Thymus (tissue), 11 donors: ENCODE measurements around the gene ATPAF1. TPM values are rescaled to one million over a fixed set of nuclear protein-coding genes. Genes with fewer than 3 reads are reported as not detected.

Source experiments
- DNase-seq, 9 donors: peaks; one replicate each; pipeline ENCODE4 v3.0.0-alpha.2; 2013; ENCODE audit warnings: low spot score in 9 of 9, low read depth in 6 of 9, missing footprints in 1 of 9
- H3K27ac ChIP-seq, 2 donors: one replicate each; pipeline ENCODE4 v1.5.1; 2013; ENCODE audit warnings: control low read depth in 1 of 2, low read depth in 1 of 2, low read length in 1 of 2, mild to moderate bottlenecking in 1 of 2, moderate library complexity in 1 of 2
- H3K27me3 ChIP-seq, 2 donors: one replicate each; pipeline ENCODE4 v1.5.1; 2013; ENCODE audit warnings: low read length in 1 of 2; ENCODE audit not compliant: control insufficient read depth in 2 of 2, insufficient read depth in 1 of 2
- H3K36me3 ChIP-seq, 2 donors: one replicate each; pipeline ENCODE4 v1.5.1; 2013; ENCODE audit warnings: low read length in 1 of 2, mild to moderate bottlenecking in 1 of 2, moderate library complexity in 1 of 2; ENCODE audit not compliant: control insufficient read depth in 2 of 2, insufficient read depth in 2 of 2
- H3K4me1 ChIP-seq, 2 donors: one replicate each; pipeline ENCODE4 v1.5.1; 2013; ENCODE audit warnings: low read length in 2 of 2; ENCODE audit not compliant: control insufficient read depth in 2 of 2, insufficient read depth in 2 of 2
- H3K4me3 ChIP-seq, 2 donors: one replicate each; pipeline ENCODE4 v1.5.1; 2013; ENCODE audit warnings: low read length in 2 of 2, control low read depth in 1 of 2, mild to moderate bottlenecking in 1 of 2
- H3K9me3 ChIP-seq, 2 donors: one replicate each; pipeline ENCODE4 v1.5.1; 2013; ENCODE audit warnings: low read length in 1 of 2, mild to moderate bottlenecking in 1 of 2; ENCODE audit not compliant: control insufficient read depth in 2 of 2, insufficient read depth in 1 of 2
- WGBS: extraction: QIAGEN DNeasy Blood & Tissue Kit; methylation state at CpG from one replicate; pipeline ENCODE4 v1.1.7; 2013; 5-methylcytosine and 5-hydroxymethylcytosine counted together
- polyA plus RNA-seq: library from polyadenylated mRNA; stranded (reverse); fragments of 200-250 nt; gene quantifications from one replicate; pipeline ENCODE4 v1.2.3, GENCODE V29; 2013
- total RNA-seq: library from RNA; stranded (reverse); fragments of 120-200 nt; gene quantifications from one replicate; pipeline ENCODE4 v1.2.4, GENCODE V29; 2013
- donor health status: healthy.

ATPAF1 gene
- total and polyA plus RNA-seq, 2 donors: 34.6 to 53.4 TPM

DNA sequence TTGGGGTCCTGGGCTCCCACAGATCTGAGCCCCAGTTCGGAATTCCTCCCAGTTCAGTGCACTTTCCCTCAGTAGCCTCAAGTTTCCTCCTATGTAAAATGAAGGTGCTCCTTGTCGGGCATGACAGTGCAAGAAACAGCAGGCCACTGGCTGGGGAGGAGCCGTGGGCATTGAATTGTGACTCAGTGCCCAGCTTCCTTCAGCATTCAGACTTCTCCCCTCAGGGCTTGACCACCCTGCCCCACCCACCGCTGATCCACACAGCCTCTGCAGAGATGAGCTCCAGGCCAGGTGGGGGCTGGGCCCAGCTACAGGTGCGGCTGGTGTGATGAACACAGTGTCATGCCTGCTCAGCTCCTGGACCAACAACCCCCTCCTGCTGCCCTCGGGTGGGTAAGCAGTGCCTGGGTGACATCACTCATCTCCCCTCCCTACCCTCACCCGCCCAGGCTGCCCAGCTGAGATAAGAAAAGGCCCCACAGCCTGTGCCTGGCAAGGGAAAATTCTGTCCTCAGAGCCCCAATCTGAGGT, 56.4 kb downstream of the ATPAF1 start:
- 92% methylated on average over 7 of the region's 7 CpGs for WGBS
- no peaks in the 10 kb centered on the region for H3K27me3 ChIP-seq
- H3K9me3 ChIP-seq: no peaks in the 10 kb centered on the region
- H3K27ac ChIP-seq: no peak overlapping the region
- H3K36me3 ChIP-seq: peaks cover 12 to 26% of the 10 kb centered on the region in 2 donors
- no peak overlapping the region for H3K4me3 ChIP-seq
- H3K4me1 ChIP-seq: peaks cover 36 to 48% of the 10 kb centered on the region in 2 donors
- DNase-seq: no peak

DNA sequence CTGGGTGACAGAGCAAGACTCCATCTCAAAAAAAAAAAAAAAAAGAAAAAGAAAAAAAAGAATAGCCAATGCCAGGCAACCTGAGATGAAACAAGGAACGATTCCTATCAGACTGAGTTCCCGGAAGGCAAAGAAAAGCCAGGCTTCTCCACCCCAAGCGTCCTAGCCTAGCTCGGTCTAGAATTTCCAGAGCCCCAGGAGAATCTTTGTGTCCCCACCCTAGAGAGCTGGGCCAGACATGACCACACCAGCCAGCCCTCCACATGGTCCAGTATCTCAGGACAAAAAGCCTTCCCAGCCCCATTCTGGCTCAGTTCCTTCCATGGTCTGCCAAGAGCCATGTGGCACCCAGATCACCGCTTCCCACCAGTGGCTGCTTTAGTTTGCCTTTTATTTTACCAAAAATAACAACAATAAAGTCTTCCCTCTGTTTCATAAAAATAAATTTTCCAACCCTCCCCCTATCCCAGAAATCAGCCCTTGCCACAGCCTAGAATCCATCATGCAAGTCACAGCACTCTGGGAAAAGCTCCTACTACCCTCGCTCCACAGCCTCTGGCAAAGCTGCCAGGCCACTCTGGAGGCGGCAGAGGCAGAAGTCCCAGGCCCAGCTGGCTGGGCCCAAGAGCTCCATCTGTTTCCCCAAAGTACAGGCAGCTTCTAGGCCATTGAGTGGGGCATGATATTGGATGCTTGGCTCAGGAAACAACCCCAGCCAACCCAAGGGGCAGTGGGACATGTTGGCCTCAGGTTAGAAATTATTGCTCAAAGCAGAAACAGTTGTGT, 60.6 kb downstream of the ATPAF1 start:
- Histone ChIP-seq H3K27me3 (no peaks in the 10 kb centered on the region), H3K4me1 (peaks cover 22 to 43% of the 10 kb centered on the region in 2 donors), H3K36me3 (peaks cover 12 to 26% of the 10 kb centered on the region in 2 donors), H3K27ac (no peak overlapping the region), H3K4me3 (no peak overlapping the region), H3K9me3 (no peaks in the 10 kb centered on the region)
- 98% methylated on average over 7 of the region's 7 CpGs for WGBS
- DNase-seq: no peak

DNA sequence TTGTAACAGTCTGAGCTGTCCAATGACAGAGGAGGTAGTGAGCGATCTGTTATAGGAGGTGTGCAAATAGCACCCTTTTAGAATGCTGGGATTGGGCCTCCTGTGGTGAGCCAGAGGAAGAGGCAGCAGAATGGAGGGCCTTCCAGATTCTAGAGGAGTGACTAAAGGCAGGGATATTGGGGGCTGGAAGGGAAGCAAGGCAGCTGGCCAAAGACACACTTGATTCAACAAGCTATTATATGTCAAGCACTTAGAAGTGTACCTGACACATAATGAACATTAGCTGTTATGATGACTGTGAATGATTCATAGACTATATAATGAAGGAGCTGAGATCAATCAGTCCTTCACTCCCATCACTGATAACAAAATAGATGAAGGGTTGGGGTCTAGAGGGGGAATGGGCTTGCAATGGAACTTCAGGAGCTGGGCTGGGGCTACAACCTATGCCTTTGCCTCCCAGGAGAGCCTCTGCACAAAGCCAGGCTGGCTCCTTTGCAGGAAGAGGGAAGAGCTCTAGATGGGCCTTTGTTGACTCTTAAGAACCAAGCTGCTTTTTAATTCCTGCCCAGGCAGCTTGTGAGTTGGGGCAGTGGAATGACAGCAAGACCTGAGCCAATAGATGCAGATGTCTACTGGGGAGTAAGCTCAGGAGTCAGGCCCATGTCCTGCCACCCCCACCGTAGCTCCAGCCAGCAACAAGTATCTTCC, 61.8 kb downstream of the ATPAF1 start:
- 93% methylated on average over 2 of the region's 2 CpGs for whole genome bisulfite sequencing
- DNase-seq: no peak
- H3K4me3 ChIP-seq: no peak overlapping the region
- H3K36me3 ChIP-seq: peaks cover 12 to 20% of the 10 kb centered on the region in 2 donors
- no peak overlapping the region for H3K27ac ChIP-seq
- H3K4me1 ChIP-seq: peaks cover 26 to 46% of the 10 kb centered on the region in 2 donors
- no peaks in the 10 kb centered on the region for H3K9me3 ChIP-seq
- no peaks in the 10 kb centered on the region for H3K27me3 ChIP-seq

DNA sequence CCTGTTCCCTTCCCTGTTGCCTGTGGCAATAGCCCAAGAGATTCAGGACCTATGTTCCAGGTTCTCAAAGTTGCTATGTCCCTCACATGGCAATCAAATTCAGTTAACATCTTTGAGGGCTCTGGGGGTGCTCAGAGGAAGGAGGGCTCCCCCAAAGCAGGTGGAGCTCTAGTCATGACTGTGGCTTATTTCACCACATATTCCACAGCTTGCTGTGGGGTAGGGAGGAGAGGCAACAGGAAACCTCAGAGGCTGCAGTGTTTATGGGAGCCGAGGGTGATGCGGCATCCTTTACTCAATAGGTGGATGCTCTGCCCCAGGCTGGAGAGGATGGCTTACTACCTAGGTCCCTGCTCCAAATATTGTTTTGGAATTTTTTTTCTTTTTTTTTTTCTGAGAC, 62.9 kb downstream of the ATPAF1 start:
- Histone ChIP-seq H3K4me3 (no peak overlapping the region), H3K9me3 (no peaks in the 10 kb centered on the region), H3K27me3 (no peaks in the 10 kb centered on the region), H3K27ac (peak overlapping the region in 1 of 2 donors; percentile 77), H3K36me3 (peaks cover 12 to 17% of the 10 kb centered on the region in 2 donors), H3K4me1 (peaks cover 36 to 52% of the 10 kb centered on the region in 2 donors)
- WGBS: 12% methylated on average over 2 of the region's 2 CpGs
- peak in 4 of 9 donors; percentile 49 to 73 (median 52) for DNase-seq

DNA sequence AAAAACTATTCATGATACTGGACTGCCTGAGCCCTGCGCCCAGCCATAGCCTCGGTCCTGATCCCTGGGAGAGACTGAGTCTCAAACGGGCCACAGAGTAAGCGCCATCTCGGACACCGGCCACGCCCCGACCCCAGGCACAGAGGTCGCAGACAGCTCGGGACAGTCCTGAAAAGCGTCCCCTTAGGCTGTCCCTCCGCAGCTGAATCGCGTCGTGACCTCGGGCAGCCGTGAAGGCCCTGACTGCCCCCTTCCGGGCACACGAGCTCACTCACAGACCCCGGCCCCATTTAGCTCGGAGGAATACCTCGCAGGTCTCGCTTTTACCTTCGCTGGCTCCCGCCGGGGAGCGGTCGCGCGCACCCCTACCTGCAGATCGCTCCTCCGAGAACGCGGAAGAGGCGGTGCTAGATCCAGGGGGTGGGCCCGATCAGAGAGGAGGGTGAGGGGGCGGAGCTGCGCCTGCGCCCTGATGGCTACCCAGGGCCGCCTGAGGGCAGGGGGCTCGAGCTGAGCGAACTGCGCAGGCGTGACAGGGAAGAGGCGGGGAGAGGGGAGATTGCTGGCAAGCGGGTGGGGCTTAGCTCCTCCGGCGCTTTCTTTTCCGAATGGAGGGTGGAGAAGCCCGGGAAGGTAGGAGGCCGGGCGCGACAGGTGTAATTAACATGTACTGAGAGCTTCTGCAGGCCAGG, 64.2 kb downstream of the ATPAF1 start, which contains the start of gene MKNK1:
TSS of gene MKNK1 (minus strand) at position 411 of the 692 bp plus-strand sequence. CDS start 20,941 bp downstream, outside the sequence.
- Histone ChIP-seq H3K4me1 (peaks cover 48 to 63% of the 10 kb centered on the region in 2 donors), H3K27me3 (no peaks in the 10 kb centered on the region), H3K9me3 (no peaks in the 10 kb centered on the region), H3K4me3 (peak within 1 kb of the TSS; percentile 73 to 83), H3K36me3 (peaks cover 3 to 9% of the 10 kb centered on the region in 2 donors), H3K27ac (peak within 1 kb of the TSS; percentile 77 to 87)
- WGBS: 1% methylated on average over 53 of the region's 53 CpGs
- peak; percentile 93 to 99 (median 98) for DNase-seq

DNA sequence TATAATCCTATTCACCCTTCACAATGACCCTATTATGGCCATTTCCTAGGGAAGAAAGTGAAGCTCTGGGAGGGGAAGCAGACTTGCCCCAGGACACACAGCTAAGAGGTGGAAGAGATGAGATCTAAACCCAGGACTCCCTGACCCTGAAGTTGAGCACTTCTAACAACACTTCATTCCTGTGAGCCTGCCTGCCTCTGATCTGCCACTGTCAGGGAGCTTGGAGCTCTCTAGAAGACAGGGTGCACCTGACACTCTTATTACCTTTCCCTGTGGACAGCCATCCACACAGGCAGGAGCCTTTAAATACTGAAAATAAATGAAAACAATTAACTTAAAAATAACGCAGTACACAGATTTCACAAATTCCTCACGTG, 64.7 kb downstream of the ATPAF1 start:
- H3K4me1 ChIP-seq: peaks cover 53 to 68% of the 10 kb centered on the region in 2 donors
- no peaks in the 10 kb centered on the region for H3K27me3 ChIP-seq
- no peaks in the 10 kb centered on the region for H3K9me3 ChIP-seq
- peaks cover 0 to 4% of the 10 kb centered on the region in 2 donors for H3K36me3 ChIP-seq
- peak overlapping the region; percentile 73 to 83 for H3K4me3 ChIP-seq
- 3% methylated on average over 2 of the region's 2 CpGs for WGBS
- H3K27ac ChIP-seq: peak overlapping the region; percentile 77 to 87
- DNase-seq: peak in 1 of 9 donors; percentile 44

DNA sequence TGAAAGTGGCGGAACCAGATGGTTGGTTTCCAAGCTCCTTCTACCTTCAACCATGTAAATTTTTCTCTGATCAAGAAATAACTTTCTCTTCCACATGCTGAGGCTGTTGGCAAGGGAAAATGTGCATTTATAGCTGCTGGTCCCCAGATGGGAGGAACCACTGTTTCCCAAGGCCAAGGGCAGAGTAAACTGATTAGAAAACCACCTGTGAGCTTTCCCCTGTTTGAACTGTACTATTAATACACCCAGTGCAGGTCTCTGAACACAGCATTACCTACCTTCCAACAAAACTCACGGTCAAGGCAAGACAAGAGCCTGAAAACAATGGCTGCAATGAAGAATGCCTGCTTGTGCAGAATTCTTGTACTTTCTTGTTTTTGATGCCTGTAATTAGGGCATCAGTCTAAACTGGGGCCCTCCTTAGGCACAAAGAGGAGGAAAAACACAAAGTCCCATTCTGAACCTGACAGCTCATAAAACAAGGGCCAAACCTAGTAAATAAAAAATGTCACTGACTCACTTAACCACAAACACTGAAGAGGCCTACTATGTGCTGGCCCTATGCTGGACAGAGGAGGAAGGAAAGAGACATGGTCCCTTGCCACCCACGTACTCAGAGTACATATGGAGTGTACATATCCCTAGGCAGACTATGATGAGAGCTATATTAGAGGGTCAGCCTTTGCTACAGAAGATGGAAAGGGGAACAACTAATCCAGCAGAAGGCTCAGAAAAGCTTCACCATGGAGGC, 66.7 kb downstream of the ATPAF1 start:
- no peak for DNase-seq

More for the DNA sequence above, 66.7 kb downstream of the ATPAF1 start:
- Histone ChIP-seq H3K36me3 (peaks cover 0 to 10% of the 10 kb centered on the region in 2 donors), H3K4me1 (peaks cover 65 to 87% of the 10 kb centered on the region in 2 donors), H3K9me3 (no peaks in the 10 kb centered on the region), H3K27me3 (no peaks in the 10 kb centered on the region), H3K4me3 (no peak overlapping the region), H3K27ac (peak overlapping the region in 1 of 2 donors; percentile 55)
- 96% methylated on average over 3 of the region's 3 CpGs for WGBS
